ENCODE results near the gene STOM. TPM values are rescaled to one million over a fixed set of nuclear protein-coding genes. Genes with fewer than 3 reads are reported as not detected.

STOM gene
- total and polyA plus RNA-seq, 7 experiments from 2014 or later: 8.8 to 59.8 (median 13.3) TPM

GRCh38 chr9:121324755-121325154 lies 45.3 kb downstream of the STOM start:
- H3K27me3 ChIP-seq (ENCODE audit: control insufficient read depth in 2 of 2, insufficient read depth in 2 of 2, low read length in 2 of 2): no peaks in the 10 kb centered on the region
- peaks cover 0 to 35% (median 7%) of the 10 kb centered on the region in 7 donors for H3K4me1 Mint-ChIP-seq
- CTCF ChIA-PET: interaction anchor here (12.3 kb wide), 1 partner anchor 77 kb away, joined by 190 read pairs; no protein-coding TSS in a partner anchor
- no peak for DNase-seq
- H3K27ac Mint-ChIP-seq: no peak overlapping the region
- no peak overlapping the region for H3K27ac ChIP-seq (ENCODE audit: low read depth, low read length)
- no peaks in the 10 kb centered on the region for H3K27me3 Mint-ChIP-seq
- H3K36me3 Mint-ChIP-seq: peaks cover 0 to 15% (median 2%) of the 10 kb centered on the region in 5 donors
- peaks cover 0 to 3% (median 0%) of the 10 kb centered on the region in 3 experiments for H3K36me3 ChIP-seq (ENCODE audit: control insufficient read depth in 2 of 3, insufficient read depth in 3 of 3, low read length in 3 of 3)
- no peak for ATAC-seq
- POLR2A ChIA-PET: no interaction called here
- H3K4me1 ChIP-seq (ENCODE audit: control insufficient read depth in 2 of 2, insufficient read depth in 2 of 2, low read length in 2 of 2): peaks cover 5 to 16% of the 10 kb centered on the region in 2 donors
- no peak overlapping the region for H3K4me3 ChIP-seq (ENCODE audit: low read length)
- H3K4me3 Mint-ChIP-seq: no peak overlapping the region
- H3K9me3 ChIP-seq (ENCODE audit: control insufficient read depth in 2 of 3, low read length in 3 of 3): no peaks in the 10 kb centered on the region
- H3K9me3 Mint-ChIP-seq: no peaks in the 10 kb centered on the region
- intact Hi-C loops (cut with micrococcal nuclease): loop anchor here (5.0 kb wide), 2 partner anchors 173 to 567 kb away; partner anchors contain the start of gene GGTA1 (in 1 of the 2)

- POLR2A ChIA-PET: no interaction called here
- CTCF ChIA-PET: interaction anchor here (12.3 kb wide), 1 partner anchor 77 kb away, joined by 190 read pairs; no protein-coding TSS in a partner anchor
- Histone ChIP-seq H3K27ac (ENCODE audit: low read depth, low read length) (no peak overlapping the region), H3K4me1 (ENCODE audit: control insufficient read depth in 2 of 2, insufficient read depth in 2 of 2, low read length in 2 of 2) (peaks cover 5 to 16% of the 10 kb centered on the region in 2 donors), H3K9me3 (ENCODE audit: control insufficient read depth in 2 of 3, low read length in 3 of 3) (no peaks in the 10 kb centered on the region), H3K4me3 (ENCODE audit: low read length) (no peak overlapping the region), H3K27me3 (ENCODE audit: control insufficient read depth in 2 of 2, insufficient read depth in 2 of 2, low read length in 2 of 2) (no peaks in the 10 kb centered on the region), H3K36me3 (ENCODE audit: control insufficient read depth in 2 of 3, insufficient read depth in 3 of 3, low read length in 3 of 3) (peaks cover 0 to 3% (median 0%) of the 10 kb centered on the region in 3 experiments)
- no peaks in the 10 kb centered on the region for H3K9me3 Mint-ChIP-seq
- ATAC-seq (no peak), DNase-seq (no peak)
- intact Hi-C loops (cut with micrococcal nuclease): loop anchor here (5.0 kb wide), 2 partner anchors 173 to 567 kb away; partner anchors contain the start of gene GGTA1 (in 1 of the 2)
- no peak overlapping the region for H3K4me3 Mint-ChIP-seq
- no peaks in the 10 kb centered on the region for H3K27me3 Mint-ChIP-seq
- H3K36me3 Mint-ChIP-seq: peaks cover 0 to 13% (median under 1%) of the 10 kb centered on the region in 5 donors
- no peak overlapping the region for H3K27ac Mint-ChIP-seq
- peaks cover 0 to 35% (median 7%) of the 10 kb centered on the region in 7 donors for H3K4me1 Mint-ChIP-seq
These were observed 45.7 kb downstream of the STOM start for GRCh38 chr9:121324316-121324715.

GRCh38 chr9:121323449-121324151 lies 46.5 kb downstream of the STOM start:
- Mint-ChIP-seq H3K4me1 (peaks cover 0 to 35% (median 7%) of the 10 kb centered on the region in 7 donors), H3K27ac (no peak overlapping the region), H3K4me3 (no peak overlapping the region), H3K36me3 (peaks cover 0 to 14% (median 0%) of the 10 kb centered on the region in 5 donors), H3K27me3 (no peaks in the 10 kb centered on the region), H3K9me3 (no peaks in the 10 kb centered on the region)
- H3K27me3 ChIP-seq (ENCODE audit: control insufficient read depth in 2 of 2, insufficient read depth in 2 of 2, low read length in 2 of 2): no peaks in the 10 kb centered on the region
- no peak for ATAC-seq
- H3K36me3 ChIP-seq (ENCODE audit: control insufficient read depth in 2 of 3, insufficient read depth in 3 of 3, low read length in 3 of 3): peaks cover 0 to 3% (median 0%) of the 10 kb centered on the region in 3 experiments
- no peak for DNase-seq
- H3K9me3 ChIP-seq (ENCODE audit: control insufficient read depth in 2 of 3, low read length in 3 of 3): no peaks in the 10 kb centered on the region
- H3K27ac ChIP-seq (ENCODE audit: low read depth, low read length): no peak overlapping the region
- intact Hi-C loops (cut with micrococcal nuclease): loop anchor here (5.0 kb wide), 2 partner anchors 174 to 566 kb away; partner anchors contain the start of gene GGTA1 (in 1 of the 2)
- H3K4me1 ChIP-seq (ENCODE audit: control insufficient read depth in 2 of 2, insufficient read depth in 2 of 2, low read length in 2 of 2): peaks cover 5 to 16% of the 10 kb centered on the region in 2 donors
- POLR2A ChIA-PET: no interaction called here
- CTCF ChIA-PET: interaction anchor here (12.3 kb wide), 1 partner anchor 78 kb away, joined by 190 read pairs; no protein-coding TSS in a partner anchor
- no peak overlapping the region for H3K4me3 ChIP-seq (ENCODE audit: low read length)

- no peak overlapping the region for H3K27ac Mint-ChIP-seq
- peaks cover 0 to 35% (median 7%) of the 10 kb centered on the region in 7 donors for H3K4me1 Mint-ChIP-seq
- ChIA-PET POLR2A (no interaction called here), CTCF (interaction anchor here (12.3 kb wide), 1 partner anchor 79 kb away, joined by 190 read pairs; no protein-coding TSS in a partner anchor)
- no peak overlapping the region for H3K4me3 Mint-ChIP-seq
- peaks cover 0 to 3% (median 0%) of the 10 kb centered on the region in 3 experiments for H3K36me3 ChIP-seq (ENCODE audit: control insufficient read depth in 2 of 3, insufficient read depth in 3 of 3, low read length in 3 of 3)
- H3K27ac ChIP-seq (ENCODE audit: low read depth, low read length): no peak overlapping the region
- H3K9me3 Mint-ChIP-seq: no peaks in the 10 kb centered on the region
- intact Hi-C loops (cut with micrococcal nuclease): loop anchor here (5.0 kb wide), 2 partner anchors 174 to 566 kb away; partner anchors contain the start of gene GGTA1 (in 1 of the 2)
- no peak overlapping the region for H3K4me3 ChIP-seq (ENCODE audit: low read length)
- no peak for ATAC-seq
- peaks cover 0 to 14% (median 0%) of the 10 kb centered on the region in 5 donors for H3K36me3 Mint-ChIP-seq
- peaks cover 5 to 16% of the 10 kb centered on the region in 2 donors for H3K4me1 ChIP-seq (ENCODE audit: control insufficient read depth in 2 of 2, insufficient read depth in 2 of 2, low read length in 2 of 2)
- H3K27me3 Mint-ChIP-seq: no peaks in the 10 kb centered on the region
- H3K27me3 ChIP-seq (ENCODE audit: control insufficient read depth in 2 of 2, insufficient read depth in 2 of 2, low read length in 2 of 2): no peaks in the 10 kb centered on the region
- H3K9me3 ChIP-seq (ENCODE audit: control insufficient read depth in 2 of 3, low read length in 3 of 3): no peaks in the 10 kb centered on the region
- DNase-seq: no peak
These were observed 47.2 kb downstream of the STOM start for GRCh38 chr9:121322737-121323448.

- H3K4me3 ChIP-seq (ENCODE audit: low read length): no peak overlapping the region
- no peak for DNase-seq
- H3K9me3 Mint-ChIP-seq: no peaks in the 10 kb centered on the region
- no peak overlapping the region for H3K27ac ChIP-seq (ENCODE audit: low read depth, low read length)
- no peaks in the 10 kb centered on the region for H3K27me3 Mint-ChIP-seq
- peaks cover 0 to 3% (median 0%) of the 10 kb centered on the region in 3 experiments for H3K36me3 ChIP-seq (ENCODE audit: control insufficient read depth in 2 of 3, insufficient read depth in 3 of 3, low read length in 3 of 3)
- peaks cover 5 to 16% of the 10 kb centered on the region in 2 donors for H3K4me1 ChIP-seq (ENCODE audit: control insufficient read depth in 2 of 2, insufficient read depth in 2 of 2, low read length in 2 of 2)
- no peaks in the 10 kb centered on the region for H3K9me3 ChIP-seq (ENCODE audit: control insufficient read depth in 2 of 3, low read length in 3 of 3)
- no peak overlapping the region for H3K27ac Mint-ChIP-seq
- CTCF ChIA-PET: interaction anchor here (2.4 to 12.3 kb wide), 3 partner anchors 24 to 79 kb away, joined by 7 to 190 read pairs (median 15); no protein-coding TSS in a partner anchor
- H3K27me3 ChIP-seq (ENCODE audit: control insufficient read depth in 2 of 2, insufficient read depth in 2 of 2, low read length in 2 of 2): no peaks in the 10 kb centered on the region
- peaks cover 0 to 19% (median 0%) of the 10 kb centered on the region in 5 donors for H3K36me3 Mint-ChIP-seq
- no peak overlapping the region for H3K4me3 Mint-ChIP-seq
- POLR2A ChIA-PET: no interaction called here
- intact Hi-C loops (cut with micrococcal nuclease): loop anchor here (5.0 kb wide), 2 partner anchors 175 to 565 kb away; partner anchors contain the start of gene GGTA1 (in 1 of the 2)
- H3K4me1 Mint-ChIP-seq: peaks cover 0 to 35% (median 7%) of the 10 kb centered on the region in 7 donors
- no peak for ATAC-seq
These were observed 47.9 kb downstream of the STOM start for GRCh38 chr9:121322037-121322736.
